ENCODE data around the gene ERICH2. TPM values are rescaled to one million over a fixed set of nuclear protein-coding genes. Genes with fewer than 3 reads are reported as not detected.
A peak's percentile ranks its signal among the peaks of the same experiment; 100 is the strongest.

Gene ERICH2
- polyA plus RNA-seq, 1 of the 3 experiments (the other 2 are of a cell fraction): not detected

DNA sequence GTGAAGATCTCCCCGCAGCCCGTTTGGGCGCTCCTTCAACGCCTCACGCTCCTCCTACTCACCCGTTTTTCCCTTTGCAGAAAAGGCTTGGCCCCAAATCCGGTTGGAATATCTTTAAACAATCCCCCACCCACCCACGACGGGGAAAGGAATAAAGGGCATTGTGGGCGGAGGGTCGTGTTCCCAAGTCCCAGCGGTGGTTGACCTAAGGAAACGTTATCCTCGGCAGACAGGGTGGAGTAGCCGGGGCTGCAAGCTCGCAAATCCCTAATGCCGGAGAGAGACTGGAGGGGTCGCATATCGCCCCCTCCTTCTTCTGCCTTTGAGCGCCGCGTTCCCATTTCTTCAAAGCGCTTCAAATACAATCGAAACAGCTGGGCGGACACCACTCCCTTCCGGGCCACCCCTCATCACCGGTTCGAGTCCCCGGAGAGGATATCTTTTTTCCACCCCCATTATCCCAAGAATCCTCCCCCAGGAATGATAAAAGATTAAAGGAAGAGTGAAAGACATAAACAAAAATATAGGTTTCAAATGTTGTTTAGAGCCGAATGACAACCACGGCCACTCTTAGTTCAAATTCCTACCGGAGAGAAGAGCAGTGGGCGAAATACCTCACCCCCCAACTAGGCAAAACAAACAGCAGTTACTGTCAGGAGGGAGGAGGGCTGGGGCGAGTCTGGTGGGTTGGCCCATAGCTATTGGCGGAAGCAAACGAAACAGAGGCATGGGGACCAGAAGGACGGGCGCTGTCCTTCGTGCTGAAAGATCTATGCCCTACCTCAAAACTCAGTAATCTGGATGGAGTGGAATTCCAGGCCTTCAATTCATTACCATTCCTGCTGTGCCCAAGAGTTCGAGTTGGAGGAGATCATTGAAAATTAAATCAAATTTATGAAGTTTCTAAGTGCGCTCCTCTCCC, 43.7 kb downstream of the ERICH2 start:
- H2AFZ ChIP-seq (ENCODE audit: low read depth): no peak overlapping the region
- H3K9me3 ChIP-seq: no peaks in the 10 kb centered on the region
- H3K4me2 ChIP-seq: no peak overlapping the region
- peaks cover 70% of the 10 kb centered on the region for H3K27me3 ChIP-seq (ENCODE audit: insufficient read depth)
- H3K36me3 ChIP-seq (replicated peaks in 1 of 2; ENCODE audit: control insufficient read depth in 1 of 2, insufficient read depth in 2 of 2, low read length in 1 of 2): no peaks in the 10 kb centered on the region
- H3F3A ChIP-seq (replicated peaks; ENCODE audit: insufficient read depth): no peaks in the 10 kb centered on the region
- DNase-seq: no peak
- H3K9me2 ChIP-seq: no peaks in the 10 kb centered on the region
- no peaks in the 10 kb centered on the region for H3K79me2 ChIP-seq (ENCODE audit: insufficient read depth)
- no peak overlapping the region for H3K27ac ChIP-seq (ENCODE audit: low read depth in 2 of 2, low read length in 1 of 2)
- no peak for TF ChIP-seq TAF1 (IDR thresholded peaks at IDR 0.05; ENCODE audit: borderline replicate concordance, low read depth, low read length)
- TF ChIP-seq, protein P1, sequence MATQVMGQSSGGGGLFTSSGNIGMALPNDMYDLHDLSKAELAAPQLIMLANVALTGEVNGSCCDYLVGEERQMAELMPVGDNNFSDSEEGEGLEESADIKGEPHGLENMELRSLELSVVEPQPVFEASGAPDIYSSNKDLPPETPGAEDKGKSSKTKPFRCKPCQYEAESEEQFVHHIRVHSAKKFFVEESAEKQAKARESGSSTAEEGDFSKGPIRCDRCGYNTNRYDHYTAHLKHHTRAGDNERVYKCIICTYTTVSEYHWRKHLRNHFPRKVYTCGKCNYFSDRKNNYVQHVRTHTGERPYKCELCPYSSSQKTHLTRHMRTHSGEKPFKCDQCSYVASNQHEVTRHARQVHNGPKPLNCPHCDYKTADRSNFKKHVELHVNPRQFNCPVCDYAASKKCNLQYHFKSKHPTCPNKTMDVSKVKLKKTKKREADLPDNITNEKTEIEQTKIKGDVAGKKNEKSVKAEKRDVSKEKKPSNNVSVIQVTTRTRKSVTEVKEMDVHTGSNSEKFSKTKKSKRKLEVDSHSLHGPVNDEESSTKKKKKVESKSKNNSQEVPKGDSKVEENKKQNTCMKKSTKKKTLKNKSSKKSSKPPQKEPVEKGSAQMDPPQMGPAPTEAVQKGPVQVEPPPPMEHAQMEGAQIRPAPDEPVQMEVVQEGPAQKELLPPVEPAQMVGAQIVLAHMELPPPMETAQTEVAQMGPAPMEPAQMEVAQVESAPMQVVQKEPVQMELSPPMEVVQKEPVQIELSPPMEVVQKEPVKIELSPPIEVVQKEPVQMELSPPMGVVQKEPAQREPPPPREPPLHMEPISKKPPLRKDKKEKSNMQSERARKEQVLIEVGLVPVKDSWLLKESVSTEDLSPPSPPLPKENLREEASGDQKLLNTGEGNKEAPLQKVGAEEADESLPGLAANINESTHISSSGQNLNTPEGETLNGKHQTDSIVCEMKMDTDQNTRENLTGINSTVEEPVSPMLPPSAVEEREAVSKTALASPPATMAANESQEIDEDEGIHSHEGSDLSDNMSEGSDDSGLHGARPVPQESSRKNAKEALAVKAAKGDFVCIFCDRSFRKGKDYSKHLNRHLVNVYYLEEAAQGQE (IDR thresholded peaks at IDR 0.05; ENCODE audit: low read depth, low read length): peak; percentile 99
- ChIA-PET CTCF (interaction anchor here (0.6 to 10.8 kb wide), 45 partner anchors 10 to 885 kb away, joined by 3 to 148 read pairs (median 5); no protein-coding TSS in a partner anchor), POLR2A (no interaction called here)
- WGBS (ENCODE audit: low lambda C conversion rate): 6% methylated on average over 41 of the region's 41 CpGs
- no peaks in the 10 kb centered on the region for H4K20me1 ChIP-seq (ENCODE audit: insufficient read depth)
- peaks cover 5 to 19% of the 10 kb centered on the region in 2 experiments; a peak in 2 of 4 replicates for H3K4me1 ChIP-seq (ENCODE audit: control insufficient read depth in 1 of 2, insufficient read depth in 2 of 2, low read depth in 1 of 2, low read length in 1 of 2)
- no peak overlapping the region for H3K4me3 ChIP-seq (ENCODE audit: low read depth in 2 of 2, low read length in 1 of 2)
- H3K9ac ChIP-seq: no peak overlapping the region

DNA sequence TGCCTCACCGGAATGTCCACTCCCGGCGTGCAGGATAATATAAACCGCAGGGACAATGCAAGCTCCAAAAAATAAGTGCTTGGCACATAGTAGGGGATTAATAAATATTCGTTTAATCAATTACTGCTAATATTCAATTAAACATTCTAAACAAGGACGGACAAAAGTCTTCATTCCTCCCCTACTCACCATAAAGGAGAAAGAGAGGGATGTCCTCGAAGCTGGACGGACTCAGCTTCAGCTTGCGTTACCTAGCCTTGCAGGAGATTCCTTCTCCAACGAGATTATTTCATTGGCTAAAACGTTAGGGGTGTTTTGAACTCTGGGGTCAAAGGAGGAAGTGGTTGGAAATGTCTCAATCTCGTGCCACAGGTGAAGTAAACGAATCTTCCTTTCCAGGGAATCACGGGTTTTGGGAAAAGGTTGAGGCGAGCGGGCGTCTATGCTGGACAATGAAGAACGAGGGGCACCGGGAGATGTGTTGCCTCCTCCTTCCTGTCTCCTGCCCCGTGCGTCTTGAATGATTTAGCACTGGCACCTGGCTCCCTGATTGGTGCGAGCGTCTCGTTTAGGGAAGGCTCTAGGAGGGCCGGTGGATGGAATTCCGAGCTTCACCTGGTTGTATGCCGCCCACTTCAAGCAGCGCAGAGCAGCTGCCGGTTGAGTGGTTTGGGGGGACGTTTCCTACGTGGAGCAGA, 44.5 kb downstream of the ERICH2 start:
- H3K4me2 ChIP-seq: no peak overlapping the region
- no peak for DNase-seq
- H3K9ac ChIP-seq: no peak overlapping the region
- no peaks in the 10 kb centered on the region for H3K79me2 ChIP-seq (ENCODE audit: insufficient read depth)
- WGBS (ENCODE audit: low lambda C conversion rate): 15% methylated on average over 21 of the region's 31 CpGs
- peaks cover 70% of the 10 kb centered on the region for H3K27me3 ChIP-seq (ENCODE audit: insufficient read depth)
- TF ChIP-seq NRF1 (IDR thresholded peaks at IDR 0.05; ENCODE audit: low read depth, low read length) (no peak), POLR2AphosphoS5 (IDR thresholded peaks at IDR 0.05; ENCODE audit: low read depth, low read length) (no peak), TAF1 (IDR thresholded peaks at IDR 0.05; ENCODE audit: borderline replicate concordance, low read depth, low read length) (no peak), GATA2 (CRISPR knock-in tag; IDR thresholded peaks at IDR 0.05) (no peak)
- TF ChIP-seq, protein P1 (IDR thresholded peaks at IDR 0.05; ENCODE audit: low read depth, low read length): peak; percentile 36; the same call in 1 of the 2 replicates
- TF ChIP-seq, protein P2, sequence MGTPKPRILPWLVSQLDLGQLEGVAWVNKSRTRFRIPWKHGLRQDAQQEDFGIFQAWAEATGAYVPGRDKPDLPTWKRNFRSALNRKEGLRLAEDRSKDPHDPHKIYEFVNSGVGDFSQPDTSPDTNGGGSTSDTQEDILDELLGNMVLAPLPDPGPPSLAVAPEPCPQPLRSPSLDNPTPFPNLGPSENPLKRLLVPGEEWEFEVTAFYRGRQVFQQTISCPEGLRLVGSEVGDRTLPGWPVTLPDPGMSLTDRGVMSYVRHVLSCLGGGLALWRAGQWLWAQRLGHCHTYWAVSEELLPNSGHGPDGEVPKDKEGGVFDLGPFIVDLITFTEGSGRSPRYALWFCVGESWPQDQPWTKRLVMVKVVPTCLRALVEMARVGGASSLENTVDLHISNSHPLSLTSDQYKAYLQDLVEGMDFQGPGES (IDR thresholded peaks at IDR 0.05; ENCODE audit: low read depth, low read length): no peak
- no peaks in the 10 kb centered on the region for H3F3A ChIP-seq (replicated peaks; ENCODE audit: insufficient read depth)
- peaks cover 5 to 19% of the 10 kb centered on the region in 2 experiments; a peak in 2 of 4 replicates for H3K4me1 ChIP-seq (ENCODE audit: control insufficient read depth in 1 of 2, insufficient read depth in 2 of 2, low read depth in 1 of 2, low read length in 1 of 2)
- H3K4me3 ChIP-seq (ENCODE audit: low read depth in 2 of 2, low read length in 1 of 2): no peak overlapping the region
- no peaks in the 10 kb centered on the region for H4K20me1 ChIP-seq (ENCODE audit: insufficient read depth)
- H3K9me2 ChIP-seq: no peaks in the 10 kb centered on the region
- no peaks in the 10 kb centered on the region for H3K36me3 ChIP-seq (replicated peaks in 1 of 2; ENCODE audit: control insufficient read depth in 1 of 2, insufficient read depth in 2 of 2, low read length in 1 of 2)
- H3K27ac ChIP-seq (ENCODE audit: low read depth in 2 of 2, low read length in 1 of 2): no peak overlapping the region
- no peaks in the 10 kb centered on the region for H3K9me3 ChIP-seq
- ChIA-PET POLR2A (no interaction called here), CTCF (interaction anchor here (0.6 to 10.8 kb wide), 21 partner anchors 9 to 583 kb away, joined by 3 to 148 read pairs (median 12); no protein-coding TSS in a partner anchor)
- H2AFZ ChIP-seq (ENCODE audit: low read depth): no peak overlapping the region

All from SK-N-SH (cell line).